HepG2 (cell line): ENCODE measurements around the gene KCNQ2. TPM values are rescaled to one million over a fixed set of nuclear protein-coding genes. Genes with fewer than 3 reads are reported as not detected.

Source experiments
- ATAC-seq: fragments of 200-7000 bp; cut with Tn5 transposase; 3 replicates; pipeline ENCODE4 v1.9.1; 2020; ENCODE audit warnings: mild to moderate bottlenecking, moderate library complexity
- BruUV-seq: library from RNA; stranded (reverse); fragments of 400-500 nt; replicated peaks from 2 replicates; lab custom pipeline; 2021; lab: Mats Ljungman, UMichigan
- CTCF ChIA-PET: fragments of 300-600 bp; formaldehyde crosslinking; extraction: SDS; loops from one replicate; lab custom pipeline; 2021; ENCODE audit warnings: low total read pairs, inconsistent platforms, low intra/inter-chr PET ratio; lab: Yijun Ruan, JAX
- POLR2A ChIA-PET: fragments of 350-600 bp; sonication (Branson Sonifier 250); formaldehyde crosslinking; loops from one replicate; lab custom pipeline; 2020; ENCODE audit warnings: antibody characterized with exemption, inconsistent platforms; lab: Yijun Ruan, JAX
- DNase-seq: peaks from one replicate; pipeline ENCODE4 v3.0.0-alpha.2; 2015; ENCODE audit warnings: low spot score
- FAIRE-seq: peaks from 3 replicates; lab custom pipeline; 2011; peaks lifted over from hg19 to GRCh38; lab: Jason Lieb, UNC
- H2AFZ ChIP-seq: one replicate; pipeline ENCODE4 v1.6.1; 2011; ENCODE audit warnings: low read length, inconsistent platforms
- H3K27ac ChIP-seq: fragments of 300-600 bp; 3 replicates; pipeline ENCODE4 v1.8.0; 2011; ENCODE audit warnings: mixed run types, mild to moderate bottlenecking, mixed read lengths, low read length, inconsistent platforms; ENCODE audit not compliant: insufficient read depth; ENCODE audit errors: extremely low read length
- H3K27me3 ChIP-seq, 2 experiments: fragments of 200-600 bp in 1 of 2; 2 replicates in 1 of 2; 3 replicates in 1 of 2; pipeline versions ENCODE4 v1.6.0 to v1.8.0; 2011; ENCODE audit warnings: low read length in 2 of 2, mild to moderate bottlenecking in 2 of 2, moderate library complexity in 2 of 2, inconsistent platforms in 1 of 2; ENCODE audit not compliant: insufficient read depth in 2 of 2, control insufficient read depth in 1 of 2
- H3K36me3 ChIP-seq, 2 experiments: fragments of 200-600 bp in 1 of 2; replicated peaks in 1 of 2; 2 replicates in 1 of 2; 3 replicates in 1 of 2; pipeline versions ENCODE4 v1.5.1 to v1.8.0; 2011; ENCODE audit warnings: low read length in 2 of 2, inconsistent platforms in 1 of 2; ENCODE audit not compliant: insufficient read depth in 2 of 2, control insufficient read depth in 1 of 2
- H3K4me1 ChIP-seq: 2 replicates; pipeline ENCODE4 v1.5.1; 2012; ENCODE audit warnings: low read length, inconsistent platforms; ENCODE audit not compliant: insufficient read depth
- H3K4me2 ChIP-seq: 2 replicates; pipeline ENCODE4 v1.6.0; 2011; ENCODE audit warnings: low read depth, low read length, inconsistent platforms
- H3K4me3 ChIP-seq, 3 experiments: fragments of 200-600 bp in 1 of 3; sonication (generic), shearing (Covaris generic) in 1 of 3; replicated peaks in 1 of 3; 2 replicates each; pipeline ENCODE4 v1.5.1; 2011 to 2016; ENCODE audit warnings: low read length in 3 of 3, inconsistent platforms in 2 of 3, low read depth in 2 of 3, mild to moderate bottlenecking in 2 of 3, control low read depth in 1 of 3, mixed read lengths in 1 of 3; ENCODE audit not compliant: insufficient read depth in 1 of 3
- H3K79me2 ChIP-seq: one replicate; pipeline ENCODE4 v1.6.1; 2011; ENCODE audit warnings: low read length, inconsistent platforms; ENCODE audit not compliant: insufficient read depth
- H3K9ac ChIP-seq: 2 replicates; pipeline ENCODE4 v1.6.0; 2011; ENCODE audit warnings: mild to moderate bottlenecking, low read depth, low read length, inconsistent platforms; ENCODE audit not compliant: insufficient read depth
- H3K9me3 ChIP-seq: 2 replicates; pipeline ENCODE4 v1.5.1; 2012; ENCODE audit warnings: mild to moderate bottlenecking, low read length
- H4K20me1 ChIP-seq: 2 replicates; pipeline ENCODE4 v1.6.0; 2011; ENCODE audit warnings: inconsistent platforms, mild to moderate bottlenecking, low read length, moderate library complexity; ENCODE audit not compliant: insufficient read depth
- HNF1A ChIP-seq, 2 experiments: sonication (generic) in 1 of 2; formaldehyde crosslinking in 1 of 2; IDR thresholded peaks; 2 replicates each; pipeline versions ENCODE4 v1.4.0 to v1.6.1; 2016 to 2020; ENCODE audit warnings: borderline replicate concordance in 1 of 2, low read depth in 1 of 2, mild to moderate bottlenecking in 1 of 2, missing genetic modification reagents in 1 of 2
- TARDBP ChIP-seq: sonication (generic); formaldehyde crosslinking; IDR thresholded peaks from 2 replicates; pipeline ENCODE4 v1.8.0; 2022; ENCODE audit warnings: mild to moderate bottlenecking, missing genetic modification reagents
- ZNF225 ChIP-seq: sonication (generic); formaldehyde crosslinking; IDR thresholded peaks from 2 replicates; pipeline ENCODE4 v1.4.0; 2020; ENCODE audit warnings: mild to moderate bottlenecking, missing genetic modification reagents
- ZNF660 ChIP-seq: sonication (generic); formaldehyde crosslinking; IDR thresholded peaks from 2 replicates; pipeline ENCODE4 v1.5.1; 2020; ENCODE audit warnings: mild to moderate bottlenecking, low read depth, missing genetic modification reagents, borderline replicate concordance
- WGBS: methylation state at CpG from one replicate; pipeline ENCODE4 v1.1.6; 2017; ENCODE audit warnings: low lambda C conversion rate; 5-methylcytosine and 5-hydroxymethylcytosine counted together
- in situ Hi-C: cut with HindIII; loops from 2 replicates; pipeline ENCODE4 v1.10.0; 2017; ENCODE audit warnings: low pct_unique_long_range_greater_than_20kb; ENCODE audit not compliant: extremely low pct_ligation_motif_present
- intact Hi-C: fragments of 100-400 bp; cut with micrococcal nuclease; formaldehyde crosslinking; loops from one replicate; pipeline ENCODE4 v1.10.0; 2022; ENCODE audit not compliant: unreplicated experiment
- polyA plus RNA-seq, 8 experiments: library from polyadenylated mRNA; depleted of rRNA in 3 of 8; stranded (reverse) in 7 of 8; unstranded in 1 of 8; fragments of >200 nt; fragmentation: Illumina TruSeq in 4 of 8; extraction: Trizol in 4 of 8; gene quantifications; 2 replicates each; pipeline versions ENCODE4 v1.2.1 to v1.2.3, GENCODE V29; 2011 to 2016; ENCODE audit warnings: low read depth in 4 of 8, missing spikeins in 1 of 8, mixed read lengths in 1 of 8; ENCODE audit not compliant: insufficient read depth in 1 of 8
- total RNA-seq, 5 experiments: library from RNA; depleted of rRNA; stranded (reverse); fragments of >200 nt; fragmentation: Illumina TruSeq; extraction: Trizol; gene quantifications; 2 replicates each; pipeline ENCODE4 v1.2.3, GENCODE V29; 2016; ENCODE audit warnings: low read depth in 1 of 5

The KCNQ2 gene
- total and polyA plus RNA-seq, 2 of the 13 experiments (the other 11 are each of a cell fraction or from before 2014, with no cell fraction given): not detected

GRCh38 chr20:63517376-63518309, 45.2 kb upstream of the KCNQ2 start:
- Histone ChIP-seq H3K4me1 (peaks cover 11% of the 10 kb centered on the region), H2AFZ (no peak overlapping the region), H3K9me3 (no peaks in the 10 kb centered on the region), H3K79me2 (no peaks in the 10 kb centered on the region), H3K27me3 (peaks cover 25 to 75% of the 10 kb centered on the region in 2 experiments), H3K27ac (no peak overlapping the region), H3K36me3 (no peaks in the 10 kb centered on the region), H3K4me2 (no peak overlapping the region), H4K20me1 (peaks cover 2% of the 10 kb centered on the region; the same call in 1 of the 2 replicates), H3K4me3 (no peak overlapping the region), H3K9ac (no peak overlapping the region)
- ChIA-PET POLR2A (interaction anchor here (0.8 kb wide), 1 partner anchor 20 kb away, joined by 3 read pairs; no protein-coding TSS in a partner anchor), CTCF (no interaction called here)
- TF ChIP-seq TARDBP (CRISPR knock-in tag) (no peak), ZNF660 (CRISPR knock-in tag) (no peak), HNF1A (IDR thresholded peaks at IDR 0.05; ENCODE audit: low read depth) (no peak), HNF1A (CRISPR knock-in tag; IDR thresholded peaks at IDR 0.05; ENCODE audit: borderline replicate concordance) (0 out of 2 replicates have a peak, but pooled peaks have one; percentile 10), ZNF225 (CRISPR knock-in tag) (0 out of 2 replicates have a peak, but pooled peaks have one; percentile 4)
- DNase-seq: no peak
- in situ Hi-C loops: no loop called here
- intact Hi-C loops: no loop called here
- no peak for FAIRE-seq
- no peak for ATAC-seq
- WGBS: 34% methylated on average over 30 of the region's 32 CpGs
- no TSS peak for BruUV-seq
